T-cell (primary cell): ENCODE data around the gene LACTB. TPM values are rescaled to one million over a fixed set of nuclear protein-coding genes. Genes with fewer than 3 reads are reported as not detected.
"Not testable (repeated sequence)": the region's sequence is repeated elsewhere in the genome, so short reads cannot be mapped to it uniquely, and the experiment has no call there.

Experiments
- ATAC-seq, 4 experiments: fragments of 200-7000 bp in 3 of 4; fragments of 150-1000 bp in 1 of 4; cut with Tn5 transposase; replicated peaks in 1 of 4; 1 replicate in 3 of 4; 2 replicates in 1 of 4; pipeline ENCODE4 v1.10.0; 2021; ENCODE audit warnings: moderate library complexity in 3 of 4, mild to moderate bottlenecking in 2 of 4, moderate number of reproducible peaks in 1 of 4
- CTCF ChIA-PET, 2 donors: fragments of 300-600 bp; sonication (Branson Sonifier 250); formaldehyde crosslinking; loops; one replicate each; lab custom pipeline; 2022; ENCODE audit warnings: antibody characterized with exemption in 2 of 2; lab: Charles Lee
- POLR2A ChIA-PET, 2 donors: fragments of 300-600 bp; sonication (Branson Sonifier 250); formaldehyde crosslinking; loops; one replicate each; lab custom pipeline; 2022; ENCODE audit warnings: antibody characterized with exemption in 2 of 2; lab: Charles Lee
- DNase-seq, 35 experiments: peaks; one replicate each; pipeline versions ENCODE4 v3.0.0 to v3.0.0-alpha.2; 2013 to 2023
- H3K27ac ChIP-seq: one replicate; pipeline ENCODE4 v1.5.1; 2013; ENCODE audit warnings: low read length
- H3K27me3 ChIP-seq, 2 experiments: replicated peaks in 1 of 2; 1 replicate in 1 of 2; 2 replicates in 1 of 2; pipeline versions ENCODE4 v1.6.1 to v1.7.0; 2013; ENCODE audit warnings: low read length in 1 of 2, mixed read lengths in 1 of 2; ENCODE audit not compliant: control insufficient read depth in 2 of 2, insufficient read depth in 2 of 2; ENCODE audit errors: extremely low read depth in 1 of 2
- H3K36me3 ChIP-seq, 2 donors: 1 replicate in 1 of 2; 2 replicates in 1 of 2; pipeline versions ENCODE4 v1.6.1 to v1.7.0; 2013; ENCODE audit warnings: low read length in 1 of 2; ENCODE audit not compliant: control insufficient read depth in 2 of 2, insufficient read depth in 1 of 2; ENCODE audit errors: extremely low read depth in 1 of 2
- H3K4me1 ChIP-seq, 2 experiments: 1 replicate in 1 of 2; 2 replicates in 1 of 2; pipeline versions ENCODE4 v1.6.1 to v1.7.0; 2013; ENCODE audit warnings: low read length in 2 of 2, mixed read lengths in 1 of 2; ENCODE audit not compliant: insufficient read depth in 2 of 2, control insufficient read depth in 1 of 2; ENCODE audit errors: extremely low read depth in 1 of 2
- H3K4me3 ChIP-seq, 2 donors: 1 replicate in 1 of 2; 2 replicates in 1 of 2; pipeline versions ENCODE4 v1.5.1 to v1.7.0; 2013; ENCODE audit warnings: mild to moderate bottlenecking in 2 of 2, low read length in 1 of 2, moderate library complexity in 1 of 2; ENCODE audit not compliant: control insufficient read depth in 1 of 2; ENCODE audit errors: extremely low read depth in 1 of 2
- H3K9me3 ChIP-seq: 2 replicates; pipeline ENCODE4 v1.7.0; 2013
- H3K27ac Mint-ChIP-seq, 2 donors: one replicate each; pipeline ENCODE4 v1.8.0; 2020 to 2021; ENCODE audit warnings: mild to moderate bottlenecking in 2 of 2, mixed read lengths in 2 of 2
- H3K27me3 Mint-ChIP-seq, 2 donors: one replicate each; pipeline ENCODE4 v1.8.0; 2021 to 2022; ENCODE audit warnings: mixed read lengths in 2 of 2
- H3K36me3 Mint-ChIP-seq: one replicate; pipeline ENCODE4 v1.8.0; 2021; ENCODE audit warnings: mixed read lengths
- H3K4me1 Mint-ChIP-seq, 3 donors: one replicate each; pipeline ENCODE4 v1.8.0; 2020 to 2022; ENCODE audit warnings: mixed read lengths in 3 of 3, mild to moderate bottlenecking in 1 of 3
- H3K4me3 Mint-ChIP-seq, 3 donors: one replicate each; pipeline ENCODE4 v1.8.0; 2020 to 2022; ENCODE audit warnings: mild to moderate bottlenecking in 3 of 3, mixed read lengths in 3 of 3, moderate library complexity in 3 of 3
- H3K9me3 Mint-ChIP-seq, 3 donors: one replicate each; pipeline ENCODE4 v1.8.0; 2020 to 2022; ENCODE audit warnings: mixed read lengths in 3 of 3
- WGBS: methylation state at CpG from one replicate; pipeline ENCODE4 v1.1.5; 2013; ENCODE audit warnings: missing lambda C conversion rate; ENCODE audit not compliant: insufficient coverage; 5-methylcytosine and 5-hydroxymethylcytosine counted together
- total RNA-seq, 35 experiments: library from RNA in 6 of 35; stranded (reverse) in 6 of 35; fragments of 120-200 nt in 1 of 35; gene quantifications; one replicate each; pipeline versions ENCODE4 v1.2.1 to v1.2.4 and lab custom pipeline; 2013 to 2026

Gene LACTB
- total RNA-seq, 5 donors from 2014 or later (not counting 1 experiment from before 2014, with no cell fraction given) = 10.9 to 14.9 (median 12.2) TPM

GRCh38 chr15:63093486-63094205, 28.0 kb upstream of the LACTB start:
- no peaks in the 10 kb centered on the region for H3K36me3 Mint-ChIP-seq
- H3K27ac ChIP-seq = no peak overlapping the region
- H3K4me3 ChIP-seq = no peak overlapping the region
- H3K9me3 ChIP-seq = no peaks in the 10 kb centered on the region
- H3K27me3 Mint-ChIP-seq = peaks cover 0 to 4% of the 10 kb centered on the region in 2 donors
- H3K9me3 Mint-ChIP-seq = no peaks in the 10 kb centered on the region
- peak in 34 of 35 experiments; percentile 28 to 81 (median 57) for DNase-seq
- peaks cover 0 to 6% (median 5%) of the 10 kb centered on the region in 3 donors for H3K4me1 Mint-ChIP-seq
- 0% methylated on average over 2 of the region's 6 CpGs for WGBS
- H3K27me3 ChIP-seq = peaks cover 0 to 10% of the 10 kb centered on the region in 2 experiments
- ChIA-PET CTCF (interaction anchor here (0.6 to 2.7 kb wide), 4 partner anchors 40 to 49 kb away, joined by 3 to 18 read pairs (median 6); no protein-coding TSS in a partner anchor), POLR2A (no interaction called here)
- peak; percentile 85 to 97 (median 92) for ATAC-seq
- H3K4me3 Mint-ChIP-seq = no peak overlapping the region
- H3K4me1 ChIP-seq = no peaks in the 10 kb centered on the region
- H3K36me3 ChIP-seq = no peaks in the 10 kb centered on the region
- no peak overlapping the region for H3K27ac Mint-ChIP-seq

- Mint-ChIP-seq H3K4me1 (peaks cover 0 to 6% (median 5%) of the 10 kb centered on the region in 3 donors), H3K36me3 (no peaks in the 10 kb centered on the region), H3K27me3 (no peaks in the 10 kb centered on the region), H3K4me3 (no peak overlapping the region), H3K9me3 (no peaks in the 10 kb centered on the region), H3K27ac (no peak overlapping the region)
- H3K9me3 ChIP-seq = no peaks in the 10 kb centered on the region
- H3K27ac ChIP-seq = no peak overlapping the region
- WGBS = no CpG with 5 or more reads among the region's 2 CpGs
- DNase-seq (no peak), ATAC-seq (no peak)
- no peaks in the 10 kb centered on the region for H3K36me3 ChIP-seq
- peaks cover 0 to 10% of the 10 kb centered on the region in 2 experiments for H3K27me3 ChIP-seq
- ChIA-PET CTCF (interaction anchor here (0.6 to 2.7 kb wide), 5 partner anchors 41 to 791 kb away, joined by 3 to 18 read pairs (median 4); no protein-coding TSS in a partner anchor), POLR2A (interaction anchor here in 1 of 2 donors (0.6 kb wide), 1 partner anchor 327 kb away, joined by 3 read pairs; no protein-coding TSS in a partner anchor)
- H3K4me3 ChIP-seq = no peak overlapping the region
- no peaks in the 10 kb centered on the region for H3K4me1 ChIP-seq
Observed at GRCh38 chr15:63094495-63094931, 27.1 kb upstream of the LACTB start.

- POLR2A ChIA-PET = no interaction called here
- no peak for ATAC-seq
- no peaks in the 10 kb centered on the region for H3K9me3 ChIP-seq
- H3K27ac ChIP-seq = no peak overlapping the region
- peaks cover 0 to 6% of the 10 kb centered on the region in 2 experiments for H3K27me3 ChIP-seq
- Mint-ChIP-seq H3K27ac (no peak overlapping the region), H3K4me3 (no peak overlapping the region), H3K36me3 (no peaks in the 10 kb centered on the region), H3K4me1 (peaks cover 0 to 6% (median 5%) of the 10 kb centered on the region in 3 donors), H3K27me3 (no peaks in the 10 kb centered on the region), H3K9me3 (no peaks in the 10 kb centered on the region)
- no peaks in the 10 kb centered on the region for H3K36me3 ChIP-seq
- H3K4me3 ChIP-seq = no peak overlapping the region
- no peak for DNase-seq
- 86% methylated on average over 4 of the region's 4 CpGs for WGBS
- no peaks in the 10 kb centered on the region for H3K4me1 ChIP-seq
- CTCF ChIA-PET = interaction anchor here in 1 of 2 donors (0.8 to 1.0 kb wide), 2 partner anchors 12 to 54 kb away, joined by 3 read pairs; partner anchors contain the start of gene TPM1
Observed at GRCh38 chr15:63096178-63096577, 25.5 kb upstream of the LACTB start.

DNA sequence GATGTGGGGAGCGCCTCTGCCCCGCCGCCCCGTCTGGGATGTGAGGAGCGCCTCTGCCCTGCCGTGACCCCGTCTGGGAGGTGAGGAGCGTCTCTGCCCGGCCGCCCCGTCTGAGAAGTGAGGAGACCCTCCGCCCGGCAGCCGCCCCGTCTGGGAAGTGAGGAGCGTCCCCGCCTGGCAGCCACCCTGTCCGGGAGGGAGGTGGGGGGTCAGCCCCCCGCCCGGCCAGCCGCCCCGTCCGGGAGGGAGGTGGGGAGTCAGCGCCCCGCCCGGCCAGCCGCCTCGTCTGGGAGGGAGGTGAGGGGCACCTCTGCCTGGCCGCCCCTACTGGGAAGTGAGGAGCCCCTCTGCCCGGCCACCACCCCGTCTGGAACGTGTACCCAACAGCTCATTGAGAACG, 22.8 kb upstream of the LACTB start:
- H3K4me3 ChIP-seq, H3K27ac Mint-ChIP-seq, ATAC-seq, H3K36me3 Mint-ChIP-seq, H3K27me3 ChIP-seq, H3K9me3 Mint-ChIP-seq, H3K9me3 ChIP-seq, H3K27ac ChIP-seq, H3K36me3 ChIP-seq, DNase-seq, CTCF ChIA-PET, POLR2A ChIA-PET, H3K4me3 Mint-ChIP-seq, H3K4me1 ChIP-seq, H3K27me3 Mint-ChIP-seq, H3K4me1 Mint-ChIP-seq: not testable (repeated sequence)
- WGBS = no CpG with 5 or more reads among the region's 33 CpGs

DNA sequence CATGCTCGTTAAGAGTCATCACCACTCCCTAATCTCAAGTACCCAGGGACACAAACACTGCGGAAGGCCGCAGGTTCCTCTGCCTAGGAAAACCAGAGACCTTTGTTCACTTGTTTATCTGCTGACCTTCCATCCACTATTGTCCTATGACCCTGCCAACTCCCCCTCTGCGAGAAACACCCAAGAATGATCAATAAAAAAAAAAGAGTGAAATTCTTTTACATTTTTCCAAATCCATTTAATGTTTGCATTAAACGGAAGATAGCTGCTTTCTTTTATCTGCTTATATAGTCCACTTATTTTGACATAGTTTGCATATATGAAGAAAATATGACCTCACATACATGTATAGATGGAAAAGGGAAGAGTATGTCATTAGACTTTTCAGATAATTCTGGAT, 22.1 kb upstream of the LACTB start:
- H3K4me3 Mint-ChIP-seq, H3K9me3 Mint-ChIP-seq, H3K36me3 Mint-ChIP-seq, ATAC-seq, H3K27me3 Mint-ChIP-seq, H3K4me3 ChIP-seq, H3K27me3 ChIP-seq, H3K27ac Mint-ChIP-seq, H3K27ac ChIP-seq, H3K9me3 ChIP-seq, H3K36me3 ChIP-seq, H3K4me1 Mint-ChIP-seq, H3K4me1 ChIP-seq, DNase-seq, CTCF ChIA-PET: not testable (repeated sequence)
- POLR2A ChIA-PET = interaction anchor here in 1 of 2 donors (0.7 kb wide), 1 partner anchor 129 kb away, joined by 3 read pairs; no protein-coding TSS in a partner anchor
- no CpG with 5 or more reads among the region's 5 CpGs for WGBS

DNA sequence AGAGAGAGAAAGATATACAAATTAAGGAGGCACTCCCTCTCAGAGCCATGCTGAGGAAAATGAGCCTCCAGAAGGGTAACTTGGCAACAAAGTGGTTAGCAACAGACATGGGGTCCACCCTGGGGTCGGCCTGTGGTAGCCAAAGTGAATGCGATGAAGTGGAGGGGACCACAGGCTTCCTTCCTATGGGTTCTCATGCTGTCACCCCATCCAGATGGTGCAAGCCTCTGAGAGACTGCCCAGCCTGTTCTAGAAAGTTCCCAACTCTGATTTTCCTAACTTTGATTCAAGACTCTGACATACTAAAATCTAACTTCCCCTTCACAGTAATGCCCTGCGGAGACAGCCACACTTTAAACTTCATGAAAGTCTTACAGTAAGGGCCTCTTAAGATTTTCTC, 18.2 kb upstream of the LACTB start:
- no peaks in the 10 kb centered on the region for H3K4me1 ChIP-seq
- ATAC-seq (no peak), DNase-seq (no peak)
- no peaks in the 10 kb centered on the region for H3K9me3 ChIP-seq
- H3K27me3 Mint-ChIP-seq = peaks cover 9 to 15% of the 10 kb centered on the region in 2 donors
- H3K4me3 Mint-ChIP-seq = no peak overlapping the region
- 71% methylated on average over 1 of the region's 3 CpGs for WGBS
- H3K4me3 ChIP-seq = no peak overlapping the region
- no peaks in the 10 kb centered on the region for H3K36me3 ChIP-seq
- H3K36me3 Mint-ChIP-seq = no peaks in the 10 kb centered on the region
- ChIA-PET POLR2A (interaction anchor here in 1 of 2 donors (0.7 kb wide), 1 partner anchor 404 kb away, joined by 4 read pairs; no protein-coding TSS in a partner anchor), CTCF (no interaction called here)
- H3K9me3 Mint-ChIP-seq = no peaks in the 10 kb centered on the region
- peaks cover 0 to 17% of the 10 kb centered on the region in 2 experiments for H3K27me3 ChIP-seq
- H3K27ac ChIP-seq = no peak overlapping the region
- H3K4me1 Mint-ChIP-seq = no peaks in the 10 kb centered on the region
- H3K27ac Mint-ChIP-seq = no peak overlapping the region
